Stimulated activated CD8-positive, alpha-beta memory T cell treated with anti-CD3 and anti-CD28 coated beads, Interleukin-7, amount 100 ng/mL, for 1 hour (primary cell): ENCODE results near the gene TAC3.
"Not testable (repeated sequence)": the region's sequence is repeated elsewhere in the genome, so short reads cannot be mapped to it uniquely, and the experiment has no call there.

Source experiments
- DNase-seq, 2 donors: peaks; one replicate each; pipeline ENCODE4 v3.0.0-alpha.2; 2020; ENCODE audit warnings: low read depth in 2 of 2

TAC3 gene

GRCh38 chr12:57037264-57037663, 20.9 kb upstream of the TAC3 start:
- DNase-seq, result no peak

GRCh38 chr12:57033431-57033830, 17.1 kb upstream of the TAC3 start:
- DNase-seq, result no peak

GRCh38 chr12:57031789-57032188, 15.5 kb upstream of the TAC3 start:
- no peak for DNase-seq

GRCh38 chr12:57031138-57031725, 14.9 kb upstream of the TAC3 start:
- DNase-seq, result no peak

- DNase-seq, result no peak
Observed at GRCh38 chr12:57029457-57029856, 13.1 kb upstream of the TAC3 start.

- DNase-seq, result no peak
Observed at GRCh38 chr12:57027805-57028153, 11.4 kb upstream of the TAC3 start.

- no peak for DNase-seq
Observed at GRCh38 chr12:57027011-57027804, 10.9 kb upstream of the TAC3 start.

- DNase-seq, result no peak
Observed at GRCh38 chr12:57025196-57025595, 8.9 kb upstream of the TAC3 start.

- not testable (repeated sequence) for DNase-seq
Observed at GRCh38 chr12:57022324-57022723, 6.0 kb upstream of the TAC3 start.

GRCh38 chr12:57019983-57020719, 3.8 kb upstream of the TAC3 start:
- DNase-seq, result no peak

GRCh38 chr12:57018906-57019305, 2.6 kb upstream of the TAC3 start:
- DNase-seq, result no peak

- DNase-seq, result not testable (repeated sequence)
Observed at GRCh38 chr12:57018353-57018752, 2.0 kb upstream of the TAC3 start.

- DNase-seq, result no peak
Observed at GRCh38 chr12:57012600-57013465, 3.5 kb downstream of the TAC3 start.

- no peak for DNase-seq
Observed at GRCh38 chr12:57011438-57012424, 4.6 kb downstream of the TAC3 start.

GRCh38 chr12:57010627-57011247, 5.6 kb downstream of the TAC3 start:
- DNase-seq, result no peak

GRCh38 chr12:57009949-57010626, 6.2 kb downstream of the TAC3 start:
- no peak for DNase-seq

- DNase-seq, result no peak
Observed at GRCh38 chr12:57008178-57008577, 8.2 kb downstream of the TAC3 start.

GRCh38 chr12:57006809-57007475, 9.4 kb downstream of the TAC3 start:
- no peak for DNase-seq
